ENCODE data around the gene ATXN7L1.
"Not testable (repeated sequence)": the region's sequence is repeated elsewhere in the genome, so short reads cannot be mapped to it uniquely, and the experiment has no call there.

Gene ATXN7L1

GRCh38 chr7:105800849-105801534 lies 75.4 kb downstream of the ATXN7L1 start:
- H3K9me3 Mint-ChIP-seq: no peaks in the 10 kb centered on the region
- no peaks in the 10 kb centered on the region for H3K36me3 Mint-ChIP-seq (ENCODE audit: low read depth)
- H3K27ac Mint-ChIP-seq: no peak overlapping the region
- no peaks in the 10 kb centered on the region for H3K27me3 Mint-ChIP-seq (ENCODE audit: low read depth)
- H3K4me1 Mint-ChIP-seq (ENCODE audit: low read depth): peaks cover 44% of the 10 kb centered on the region
- no peak overlapping the region for H3K4me3 Mint-ChIP-seq

GRCh38 chr7:105800442-105800841 lies 76.0 kb downstream of the ATXN7L1 start:
- H3K4me3 Mint-ChIP-seq: peak overlapping the region; percentile 32
- no peaks in the 10 kb centered on the region for H3K9me3 Mint-ChIP-seq
- H3K4me1 Mint-ChIP-seq (ENCODE audit: low read depth): peaks cover 38% of the 10 kb centered on the region
- H3K27me3 Mint-ChIP-seq (ENCODE audit: low read depth): peaks cover 1% of the 10 kb centered on the region
- peak overlapping the region; percentile 26 for H3K27ac Mint-ChIP-seq
- peaks cover 1% of the 10 kb centered on the region for H3K36me3 Mint-ChIP-seq (ENCODE audit: low read depth)

GRCh38 chr7:105799677-105800076 lies 76.7 kb downstream of the ATXN7L1 start:
- peaks cover 2% of the 10 kb centered on the region for H3K36me3 Mint-ChIP-seq (ENCODE audit: low read depth)
- no peak overlapping the region for H3K27ac Mint-ChIP-seq
- H3K4me1 Mint-ChIP-seq (ENCODE audit: low read depth): peaks cover 33% of the 10 kb centered on the region
- H3K27me3 Mint-ChIP-seq (ENCODE audit: low read depth): peaks cover 8% of the 10 kb centered on the region
- no peak overlapping the region for H3K4me3 Mint-ChIP-seq
- H3K9me3 Mint-ChIP-seq: no peaks in the 10 kb centered on the region

GRCh38 chr7:105799006-105799405 lies 77.4 kb downstream of the ATXN7L1 start:
- no peaks in the 10 kb centered on the region for H3K9me3 Mint-ChIP-seq
- no peak overlapping the region for H3K27ac Mint-ChIP-seq
- peaks cover 9% of the 10 kb centered on the region for H3K27me3 Mint-ChIP-seq (ENCODE audit: low read depth)

GRCh38 chr7:105797652-105798051 lies 78.7 kb downstream of the ATXN7L1 start:
- Mint-ChIP-seq H3K4me1 (ENCODE audit: low read depth) (peaks cover 29% of the 10 kb centered on the region), H3K4me3 (no peak overlapping the region)

More at GRCh38 chr7:105799006-105799405, 77.4 kb downstream of the ATXN7L1 start:
- H3K4me3 Mint-ChIP-seq: no peak overlapping the region
- peaks cover 2% of the 10 kb centered on the region for H3K36me3 Mint-ChIP-seq (ENCODE audit: low read depth)
- peaks cover 33% of the 10 kb centered on the region for H3K4me1 Mint-ChIP-seq (ENCODE audit: low read depth)

GRCh38 chr7:105796365-105796764 lies 80.0 kb downstream of the ATXN7L1 start:
- peaks cover 9% of the 10 kb centered on the region for H3K27me3 Mint-ChIP-seq (ENCODE audit: low read depth)
- peaks cover 2% of the 10 kb centered on the region for H3K36me3 Mint-ChIP-seq (ENCODE audit: low read depth)
- no peaks in the 10 kb centered on the region for H3K9me3 Mint-ChIP-seq
- no peak overlapping the region for H3K4me3 Mint-ChIP-seq
- peaks cover 21% of the 10 kb centered on the region for H3K4me1 Mint-ChIP-seq (ENCODE audit: low read depth)
- no peak overlapping the region for H3K27ac Mint-ChIP-seq

More at GRCh38 chr7:105797652-105798051, 78.7 kb downstream of the ATXN7L1 start:
- H3K36me3 Mint-ChIP-seq (ENCODE audit: low read depth): peaks cover 2% of the 10 kb centered on the region
- H3K27ac Mint-ChIP-seq: no peak overlapping the region
- no peaks in the 10 kb centered on the region for H3K9me3 Mint-ChIP-seq
- H3K27me3 Mint-ChIP-seq (ENCODE audit: low read depth): peaks cover 9% of the 10 kb centered on the region

GRCh38 chr7:105794741-105795729 lies 81.4 kb downstream of the ATXN7L1 start:
- peaks cover 9% of the 10 kb centered on the region for H3K4me1 Mint-ChIP-seq (ENCODE audit: low read depth)
- no peak overlapping the region for H3K27ac Mint-ChIP-seq
- peaks cover 12% of the 10 kb centered on the region for H3K27me3 Mint-ChIP-seq (ENCODE audit: low read depth)
- peaks cover 2% of the 10 kb centered on the region for H3K36me3 Mint-ChIP-seq (ENCODE audit: low read depth)
- no peak overlapping the region for H3K4me3 Mint-ChIP-seq
- no peaks in the 10 kb centered on the region for H3K9me3 Mint-ChIP-seq

GRCh38 chr7:105792488-105793370 lies 83.7 kb downstream of the ATXN7L1 start:
- Mint-ChIP-seq H3K4me1 (ENCODE audit: low read depth) (no peaks in the 10 kb centered on the region), H3K27me3 (ENCODE audit: low read depth) (peaks cover 25% of the 10 kb centered on the region), H3K36me3 (ENCODE audit: low read depth) (peaks cover 2% of the 10 kb centered on the region), H3K27ac (no peak overlapping the region), H3K4me3 (no peak overlapping the region), H3K9me3 (no peaks in the 10 kb centered on the region)

- Mint-ChIP-seq H3K27ac (no peak overlapping the region), H3K36me3 (ENCODE audit: low read depth) (peaks cover 2% of the 10 kb centered on the region), H3K4me1 (ENCODE audit: low read depth) (no peaks in the 10 kb centered on the region), H3K4me3 (no peak overlapping the region), H3K27me3 (ENCODE audit: low read depth) (peaks cover 25% of the 10 kb centered on the region), H3K9me3 (no peaks in the 10 kb centered on the region)
Observed at GRCh38 chr7:105791926-105792325, 84.5 kb downstream of the ATXN7L1 start.

GRCh38 chr7:105790996-105791395 lies 85.4 kb downstream of the ATXN7L1 start:
- Mint-ChIP-seq H3K27me3 (ENCODE audit: low read depth) (peaks cover 25% of the 10 kb centered on the region), H3K4me3 (no peak overlapping the region), H3K4me1 (ENCODE audit: low read depth) (no peaks in the 10 kb centered on the region), H3K9me3 (no peaks in the 10 kb centered on the region), H3K27ac (no peak overlapping the region), H3K36me3 (ENCODE audit: low read depth) (peaks cover 2% of the 10 kb centered on the region)

- H3K4me3 Mint-ChIP-seq; H3K4me1 Mint-ChIP-seq (ENCODE audit: low read depth); H3K27ac Mint-ChIP-seq; H3K36me3 Mint-ChIP-seq (ENCODE audit: low read depth); H3K9me3 Mint-ChIP-seq: not testable (repeated sequence)
- peaks cover 24% of the 10 kb centered on the region for H3K27me3 Mint-ChIP-seq (ENCODE audit: low read depth)
Observed at GRCh38 chr7:105790452-105790851, 85.9 kb downstream of the ATXN7L1 start.

- peaks cover 21% of the 10 kb centered on the region for H3K27me3 Mint-ChIP-seq (ENCODE audit: low read depth)
- no peak overlapping the region for H3K4me3 Mint-ChIP-seq
- no peaks in the 10 kb centered on the region for H3K9me3 Mint-ChIP-seq
- no peaks in the 10 kb centered on the region for H3K36me3 Mint-ChIP-seq (ENCODE audit: low read depth)
- no peaks in the 10 kb centered on the region for H3K4me1 Mint-ChIP-seq (ENCODE audit: low read depth)
- no peak overlapping the region for H3K27ac Mint-ChIP-seq
Observed at GRCh38 chr7:105788816-105789349, 87.5 kb downstream of the ATXN7L1 start.

- peaks cover 21% of the 10 kb centered on the region for H3K27me3 Mint-ChIP-seq (ENCODE audit: low read depth)
Observed at GRCh38 chr7:105788356-105788755, 88.0 kb downstream of the ATXN7L1 start.

GRCh38 chr7:105787793-105788192 lies 88.6 kb downstream of the ATXN7L1 start:
- H3K36me3 Mint-ChIP-seq (ENCODE audit: low read depth): no peaks in the 10 kb centered on the region
- H3K4me3 Mint-ChIP-seq: no peak overlapping the region
- peaks cover 1% of the 10 kb centered on the region for H3K4me1 Mint-ChIP-seq (ENCODE audit: low read depth)
- H3K9me3 Mint-ChIP-seq: no peaks in the 10 kb centered on the region
- H3K27ac Mint-ChIP-seq: no peak overlapping the region
- H3K27me3 Mint-ChIP-seq (ENCODE audit: low read depth): peaks cover 22% of the 10 kb centered on the region

More at GRCh38 chr7:105788356-105788755, 88.0 kb downstream of the ATXN7L1 start:
- Mint-ChIP-seq H3K9me3 (no peaks in the 10 kb centered on the region), H3K36me3 (ENCODE audit: low read depth) (no peaks in the 10 kb centered on the region), H3K4me3 (no peak overlapping the region), H3K4me1 (ENCODE audit: low read depth) (no peaks in the 10 kb centered on the region), H3K27ac (no peak overlapping the region)
